ENCODE data around the gene POLR3C.

POLR3C gene

DNA sequence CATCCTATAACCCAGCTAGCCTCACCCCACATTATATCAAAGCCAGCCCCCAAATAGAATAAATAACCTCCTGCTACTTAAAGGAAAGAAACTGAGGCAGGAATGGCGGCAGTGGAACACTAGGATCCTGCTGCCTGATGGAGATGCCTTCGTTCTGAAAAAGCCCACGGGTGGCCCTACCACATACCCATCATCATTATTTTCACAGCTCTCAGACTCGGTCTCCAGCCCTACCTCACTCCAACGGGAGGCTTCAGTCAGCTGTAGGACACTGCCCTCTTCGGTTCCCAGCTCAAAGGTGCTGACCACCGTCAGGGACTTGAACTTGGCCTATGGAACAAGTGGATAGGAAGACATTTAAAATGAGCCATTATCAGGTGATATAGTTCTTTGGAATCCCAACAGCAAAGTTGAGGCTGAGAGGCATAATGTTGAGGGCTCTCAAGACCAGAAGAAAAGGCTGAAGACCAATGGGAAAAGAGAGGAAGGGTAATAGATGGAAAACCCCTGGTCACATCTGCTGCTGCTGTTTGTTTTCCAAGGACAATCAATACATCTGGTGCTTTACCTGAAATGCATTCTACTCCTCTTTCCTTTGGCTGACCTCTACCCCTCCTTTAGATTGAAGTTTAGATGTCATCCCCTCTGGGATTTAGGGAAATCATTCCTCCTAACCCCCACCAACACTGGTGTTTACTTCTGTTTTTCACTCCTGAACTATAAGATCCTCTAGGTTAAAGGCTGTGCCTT is 69.5 kb downstream of the POLR3C start:
- TF ChIP-seq, protein P1, sequence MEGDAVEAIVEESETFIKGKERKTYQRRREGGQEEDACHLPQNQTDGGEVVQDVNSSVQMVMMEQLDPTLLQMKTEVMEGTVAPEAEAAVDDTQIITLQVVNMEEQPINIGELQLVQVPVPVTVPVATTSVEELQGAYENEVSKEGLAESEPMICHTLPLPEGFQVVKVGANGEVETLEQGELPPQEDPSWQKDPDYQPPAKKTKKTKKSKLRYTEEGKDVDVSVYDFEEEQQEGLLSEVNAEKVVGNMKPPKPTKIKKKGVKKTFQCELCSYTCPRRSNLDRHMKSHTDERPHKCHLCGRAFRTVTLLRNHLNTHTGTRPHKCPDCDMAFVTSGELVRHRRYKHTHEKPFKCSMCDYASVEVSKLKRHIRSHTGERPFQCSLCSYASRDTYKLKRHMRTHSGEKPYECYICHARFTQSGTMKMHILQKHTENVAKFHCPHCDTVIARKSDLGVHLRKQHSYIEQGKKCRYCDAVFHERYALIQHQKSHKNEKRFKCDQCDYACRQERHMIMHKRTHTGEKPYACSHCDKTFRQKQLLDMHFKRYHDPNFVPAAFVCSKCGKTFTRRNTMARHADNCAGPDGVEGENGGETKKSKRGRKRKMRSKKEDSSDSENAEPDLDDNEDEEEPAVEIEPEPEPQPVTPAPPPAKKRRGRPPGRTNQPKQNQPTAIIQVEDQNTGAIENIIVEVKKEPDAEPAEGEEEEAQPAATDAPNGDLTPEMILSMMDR (conservative IDR thresholded peaks at IDR 0.05; ENCODE audit: low read depth, low read length), result no peak
- no peak for DNase-seq (ENCODE audit: low read depth)
- no peak overlapping the region for H3K4me3 ChIP-seq (ENCODE audit: low read length)
